CD1c-positive myeloid dendritic cell (primary cell): ENCODE data around the gene TCTA.

Source experiments
- DNase-seq: peaks from one replicate; pipeline ENCODE4 v3.0.0-alpha.2; 2016; ENCODE audit errors: extremely low spot score

The TCTA gene

DNA sequence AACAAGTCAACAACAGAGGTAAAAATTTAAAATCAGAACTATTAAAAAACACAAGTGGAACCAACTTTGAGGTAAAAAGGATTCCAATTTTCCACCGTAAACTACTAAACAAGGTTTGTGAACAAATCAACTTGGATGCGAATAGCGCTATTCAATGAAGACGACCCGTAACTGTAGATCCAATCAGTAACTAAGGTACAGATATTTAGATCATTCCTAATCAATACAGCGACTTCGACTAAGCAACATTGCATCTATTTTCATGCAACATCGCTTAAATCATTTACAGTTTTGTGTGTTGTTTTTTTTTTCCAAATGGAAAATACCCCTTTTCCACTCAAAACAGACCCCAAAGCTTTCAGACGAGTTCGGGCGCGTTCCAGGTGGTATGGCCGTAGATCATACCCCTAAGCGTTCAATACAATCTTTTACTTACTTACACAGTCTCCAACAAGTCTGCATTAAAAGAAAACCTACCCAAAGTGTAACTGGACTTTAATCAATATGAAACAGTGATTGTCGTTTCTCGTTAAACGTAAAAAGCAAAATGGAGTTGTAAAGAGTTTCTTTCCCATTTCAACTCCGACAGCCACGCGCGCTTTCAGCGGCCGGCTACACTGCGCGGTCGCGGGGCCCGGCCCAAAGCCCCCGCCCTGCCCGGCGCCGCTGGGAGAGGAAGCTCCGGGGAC, 1.2 kb upstream of the TCTA start:
- DNase-seq: no peak

- peak; percentile 83 for DNase-seq
Measured at GRCh38 chr3:49411535-49411967, 672 bp upstream of the TCTA start.

- DNase-seq: no peak
Measured at GRCh38 chr3:49412632-49413337, 562 bp downstream of the TCTA start.

DNA sequence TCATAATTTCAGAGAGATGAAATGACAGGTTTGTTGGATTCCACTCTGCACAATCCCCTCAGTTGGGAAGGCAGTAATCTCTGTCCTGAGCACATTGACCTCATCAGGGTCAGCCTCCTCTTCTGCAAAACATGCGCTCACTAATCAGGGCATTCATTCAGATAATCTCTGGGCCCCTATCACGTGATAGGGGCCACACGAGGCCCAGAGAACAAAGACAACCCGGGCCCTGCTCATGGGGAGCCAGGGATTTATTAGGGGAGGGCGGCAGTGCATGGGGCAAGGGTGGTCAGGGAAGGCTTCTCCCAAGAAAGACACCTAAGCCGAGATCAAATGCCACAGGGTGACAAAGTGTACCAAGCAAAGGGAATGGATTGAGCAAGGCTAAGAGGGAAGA, 1.1 kb downstream of the TCTA start:
- no peak for DNase-seq

DNA sequence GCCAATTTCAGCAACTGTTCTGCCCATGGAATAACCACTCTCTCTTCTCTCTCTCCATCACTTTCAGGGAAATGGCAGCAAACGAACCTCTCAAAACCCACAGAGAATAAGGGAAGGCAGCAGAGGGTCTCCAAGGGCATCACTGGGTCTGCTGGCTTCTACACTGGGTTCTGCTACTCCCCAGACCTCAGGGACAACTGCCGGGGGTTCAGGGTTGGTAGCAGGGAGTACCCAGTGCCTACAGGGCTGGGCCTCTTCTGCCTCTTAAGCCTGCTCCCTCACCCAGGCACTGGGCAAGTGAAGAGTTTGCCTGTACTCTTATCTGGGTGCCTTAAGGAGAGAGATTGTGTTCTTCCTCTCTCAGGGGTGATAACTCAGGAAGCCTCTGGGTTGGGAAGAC, 2.5 kb downstream of the TCTA start:
- no peak for DNase-seq

DNA sequence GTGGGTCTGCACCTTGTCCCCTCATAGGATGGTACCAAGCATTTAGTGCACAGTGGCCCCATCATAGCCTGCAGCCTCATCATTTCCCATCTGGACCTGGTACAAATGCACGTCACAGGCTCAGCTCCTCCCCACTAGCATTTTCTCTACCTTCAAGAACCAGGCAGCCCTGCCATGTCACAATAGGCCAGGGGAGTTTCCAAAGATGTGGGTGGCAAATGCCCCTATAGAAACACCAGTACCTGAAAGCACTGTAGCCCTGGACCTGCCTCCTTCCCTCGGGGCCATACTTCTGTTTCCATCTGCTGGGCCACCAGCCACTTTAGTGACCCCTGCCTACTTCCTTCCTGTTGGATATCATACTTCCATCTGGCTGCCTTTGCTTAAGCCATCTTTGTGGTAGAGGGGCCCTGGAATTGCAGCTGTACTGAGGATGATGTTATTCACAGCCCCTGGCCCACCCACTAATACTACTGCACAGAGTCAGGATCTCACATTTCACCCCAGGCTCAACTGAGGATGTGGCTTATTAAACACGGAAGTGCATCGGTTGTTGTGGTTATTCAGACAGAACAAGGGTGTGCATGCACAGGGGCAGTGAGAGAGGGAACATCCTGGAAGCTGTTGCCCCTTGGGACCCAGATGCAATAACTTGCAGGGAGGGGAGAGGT, 3.8 kb downstream of the TCTA start:
- DNase-seq: peak; percentile 65

DNA sequence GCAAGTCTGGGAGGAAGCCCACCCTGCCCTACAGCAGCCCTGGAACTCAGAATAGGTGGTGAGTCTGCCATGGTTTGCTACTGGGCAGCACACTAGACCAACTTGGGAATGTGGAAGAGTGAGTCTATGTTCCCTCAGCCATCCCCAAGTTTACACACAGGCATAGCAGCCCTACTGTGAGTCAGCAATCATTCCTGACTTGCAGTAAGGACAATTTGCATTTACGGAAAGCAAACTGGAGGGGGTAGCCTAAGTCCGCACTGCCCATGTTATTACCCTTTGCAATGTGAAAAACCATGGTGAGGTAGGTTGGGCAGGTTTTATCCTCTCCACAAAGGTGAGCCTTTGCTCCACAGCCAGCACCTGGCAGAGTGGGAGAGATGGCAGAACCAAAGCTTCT, 4.6 kb downstream of the TCTA start:
- no peak for DNase-seq

DNA sequence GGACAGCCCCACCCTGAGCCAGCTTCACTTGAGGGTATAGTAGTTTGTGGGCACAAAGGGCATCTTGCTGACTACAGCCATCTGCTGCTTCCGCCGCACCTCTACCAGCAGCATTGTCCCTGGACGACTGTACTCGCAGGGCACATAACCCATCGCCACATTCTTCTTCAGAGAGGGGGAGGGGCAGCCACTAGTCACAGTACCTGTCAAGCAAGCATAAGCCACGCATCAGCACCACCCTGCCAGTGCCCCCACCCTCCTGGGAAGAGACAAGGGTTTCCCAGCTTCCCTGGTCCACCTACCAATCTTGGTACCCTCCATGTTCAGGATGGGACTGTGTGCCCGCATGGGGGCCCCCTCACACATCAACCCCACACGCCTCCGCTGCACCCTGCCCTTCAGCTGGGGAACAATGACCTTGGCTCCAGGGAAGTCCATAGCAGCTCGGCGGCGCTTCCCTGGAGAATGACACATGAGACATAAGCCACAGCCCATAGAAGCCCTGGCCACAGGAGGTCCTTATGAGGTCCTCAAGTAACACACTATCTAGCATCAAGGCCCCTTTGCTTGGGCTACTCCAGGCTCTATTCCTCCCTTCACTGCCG, 5.4 kb downstream of the TCTA start:
- no peak for DNase-seq

DNA sequence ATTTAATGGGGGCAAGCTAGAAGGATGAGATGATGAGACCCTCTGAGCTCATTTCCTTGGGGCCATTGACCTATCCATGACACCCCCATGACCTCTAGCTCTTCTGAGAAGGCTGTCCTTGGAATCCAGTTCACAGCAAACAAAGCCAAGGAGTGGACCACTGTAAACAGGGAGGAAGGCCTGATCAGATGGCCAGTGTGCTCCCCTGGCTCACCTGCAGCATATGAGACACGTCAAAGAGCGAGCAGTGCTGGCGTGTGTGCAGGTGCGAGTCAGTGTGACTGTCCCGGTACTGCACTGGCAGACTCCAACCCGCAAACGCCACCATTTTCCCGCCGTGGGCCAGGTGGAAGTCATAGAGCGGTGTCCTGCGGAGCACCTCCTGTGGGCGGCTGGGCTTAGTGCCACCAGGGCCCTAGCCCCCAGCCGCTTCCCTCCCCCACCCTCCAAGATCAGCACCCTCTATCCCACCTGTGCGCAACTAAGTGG, 9.7 kb downstream of the TCTA start:
- no peak for DNase-seq

GRCh38 chr3:49422379-49423248, 10.4 kb downstream of the TCTA start, which contains the start of gene AMT:
TSS of gene AMT (minus strand) at chr3:49422473. CDS start at chr3:49422450, 23 bp downstream.
- DNase-seq: peak; percentile 47

DNA sequence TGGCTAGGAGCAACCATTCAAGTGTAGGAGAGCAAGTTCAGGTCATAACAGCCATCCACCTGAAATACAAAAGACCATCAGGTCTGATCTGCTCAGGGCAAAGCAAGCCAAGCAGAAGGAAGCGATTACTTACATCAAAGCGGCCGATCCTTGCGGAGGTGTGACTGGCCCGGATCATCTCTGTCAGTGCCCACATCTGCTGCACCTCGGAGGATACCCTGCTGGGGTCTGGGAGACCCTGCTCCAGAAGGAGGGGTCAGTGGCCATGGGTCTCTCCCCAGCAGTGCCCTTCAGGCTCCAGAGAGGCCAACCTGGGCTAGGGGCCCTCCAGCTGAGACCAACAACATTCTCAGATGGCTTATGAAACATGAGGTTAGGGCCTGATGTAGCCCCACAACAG, 12.6 kb downstream of the TCTA start:
- no peak for DNase-seq

DNA sequence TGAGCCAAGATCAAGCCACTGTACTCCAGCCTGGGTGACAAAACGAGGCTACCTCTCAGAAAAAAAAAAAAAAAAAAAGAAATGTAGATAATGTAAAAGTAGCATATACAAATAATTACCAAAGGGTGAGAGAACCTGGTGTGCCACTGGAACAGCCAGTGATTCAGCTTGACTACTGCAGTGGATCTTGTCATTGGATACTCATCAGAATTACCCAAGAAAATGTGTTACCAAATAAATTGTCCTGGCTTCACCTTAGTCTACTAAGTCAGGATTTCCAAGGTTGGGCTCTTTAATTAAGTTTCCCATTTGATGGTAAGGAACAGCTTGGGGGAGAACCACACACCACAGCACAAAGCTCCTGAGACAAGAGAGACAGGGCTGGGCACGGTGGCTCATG, 15.4 kb downstream of the TCTA start:
- no peak for DNase-seq

- DNase-seq: no peak
Measured at GRCh38 chr3:49428752-49429080, 16.5 kb downstream of the TCTA start.

DNA sequence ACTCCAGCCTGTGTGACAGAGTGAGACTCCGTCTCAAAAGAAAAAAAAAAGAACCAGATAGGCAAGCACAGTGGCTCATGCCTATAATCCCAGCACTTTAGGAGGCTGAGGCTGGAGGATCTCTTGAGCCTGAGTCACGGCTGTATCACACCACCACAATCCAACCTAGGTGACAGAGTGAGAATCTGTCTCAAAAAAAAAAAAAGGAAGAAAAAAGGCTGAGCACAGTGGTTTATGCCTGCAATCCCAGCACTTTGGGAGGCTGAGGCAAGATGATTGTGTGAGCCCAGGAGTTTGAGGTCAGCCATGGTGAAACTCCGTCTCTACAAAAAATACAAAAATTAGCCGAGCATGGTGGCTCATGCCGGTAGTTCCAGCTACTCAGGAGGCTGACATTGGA, 22.5 kb downstream of the TCTA start:
- no peak for DNase-seq

DNA sequence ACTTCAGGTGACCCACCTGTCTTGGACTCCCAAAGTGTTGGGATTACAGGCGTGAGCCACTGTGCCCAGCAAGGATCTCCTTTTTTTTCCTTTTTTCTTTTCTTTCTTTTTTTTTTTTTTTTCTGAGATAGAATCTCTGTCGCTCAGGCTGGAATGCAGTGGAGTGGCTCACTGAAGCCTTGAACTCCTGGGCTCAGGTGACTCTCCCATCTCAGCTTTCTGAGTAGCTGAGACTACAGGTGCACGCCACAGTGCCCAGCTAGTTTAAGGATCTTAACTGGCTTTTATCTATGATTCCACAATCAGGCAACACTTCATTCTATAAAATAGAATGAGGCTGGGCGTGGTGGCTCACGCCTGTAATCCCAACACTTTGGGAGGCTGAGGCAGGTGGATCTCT, 33.2 kb downstream of the TCTA start:
- DNase-seq: no peak

DNA sequence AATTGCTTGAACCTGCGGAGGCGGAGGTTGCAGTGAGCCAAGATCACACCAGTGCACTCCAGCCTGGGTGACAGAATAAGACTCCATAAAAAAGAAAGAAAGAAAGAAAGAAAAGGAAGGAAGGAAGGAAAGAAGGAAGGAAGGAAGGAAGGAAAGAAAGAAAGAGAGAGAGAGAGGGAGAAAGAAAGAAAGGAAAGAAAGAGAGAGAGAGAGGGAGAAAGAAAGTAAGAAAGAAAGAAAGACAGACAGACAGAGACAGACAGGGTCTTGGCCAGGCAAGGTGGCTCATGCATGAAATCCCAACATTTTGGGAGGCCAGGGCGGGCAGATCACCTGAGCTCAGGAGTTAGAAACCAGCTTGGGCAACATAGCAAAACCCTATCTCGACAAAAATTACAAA, 41.4 kb downstream of the TCTA start:
- no peak for DNase-seq

DNA sequence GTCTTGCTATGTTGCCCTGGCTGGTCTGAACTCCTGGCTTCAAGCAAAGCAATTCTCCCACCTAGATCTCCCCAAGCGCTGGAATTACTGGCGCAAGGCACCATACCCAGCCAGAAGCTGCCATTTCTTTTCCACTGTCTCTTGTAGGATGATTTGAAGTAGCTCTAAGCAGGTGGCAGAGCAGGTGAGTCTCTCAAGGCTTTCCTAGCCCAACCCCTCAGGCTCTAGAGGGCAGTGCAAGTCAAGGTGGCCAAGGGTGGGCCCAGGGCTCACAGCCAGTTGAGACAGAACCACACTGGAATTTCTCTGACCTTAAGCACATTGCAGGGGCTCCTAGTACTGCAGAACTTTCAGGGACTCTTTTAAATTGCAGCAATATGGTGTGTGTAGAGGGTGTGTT, 42.2 kb downstream of the TCTA start:
- DNase-seq: no peak

GRCh38 chr3:49454898-49455681, 42.9 kb downstream of the TCTA start:
- DNase-seq: no peak

DNA sequence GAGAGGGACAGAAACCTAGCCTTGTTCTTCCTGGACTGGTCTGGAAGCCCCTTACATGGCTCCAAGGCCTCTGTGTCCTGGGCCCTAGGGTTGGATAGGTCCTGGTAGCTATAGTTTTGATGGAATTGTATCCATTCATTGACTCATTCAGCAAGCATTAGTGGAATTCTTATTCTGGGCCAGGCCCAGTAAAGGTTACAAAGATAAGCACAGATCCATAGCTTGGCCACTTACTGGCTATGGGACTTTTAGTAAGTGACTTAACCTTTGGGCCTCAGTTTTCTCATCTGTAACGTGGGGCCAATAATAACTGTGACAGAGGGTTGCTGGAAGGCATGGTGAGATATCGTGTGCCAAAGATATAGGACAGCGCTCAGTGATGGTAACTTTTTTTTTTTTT, 44.2 kb downstream of the TCTA start:
- DNase-seq: no peak

DNA sequence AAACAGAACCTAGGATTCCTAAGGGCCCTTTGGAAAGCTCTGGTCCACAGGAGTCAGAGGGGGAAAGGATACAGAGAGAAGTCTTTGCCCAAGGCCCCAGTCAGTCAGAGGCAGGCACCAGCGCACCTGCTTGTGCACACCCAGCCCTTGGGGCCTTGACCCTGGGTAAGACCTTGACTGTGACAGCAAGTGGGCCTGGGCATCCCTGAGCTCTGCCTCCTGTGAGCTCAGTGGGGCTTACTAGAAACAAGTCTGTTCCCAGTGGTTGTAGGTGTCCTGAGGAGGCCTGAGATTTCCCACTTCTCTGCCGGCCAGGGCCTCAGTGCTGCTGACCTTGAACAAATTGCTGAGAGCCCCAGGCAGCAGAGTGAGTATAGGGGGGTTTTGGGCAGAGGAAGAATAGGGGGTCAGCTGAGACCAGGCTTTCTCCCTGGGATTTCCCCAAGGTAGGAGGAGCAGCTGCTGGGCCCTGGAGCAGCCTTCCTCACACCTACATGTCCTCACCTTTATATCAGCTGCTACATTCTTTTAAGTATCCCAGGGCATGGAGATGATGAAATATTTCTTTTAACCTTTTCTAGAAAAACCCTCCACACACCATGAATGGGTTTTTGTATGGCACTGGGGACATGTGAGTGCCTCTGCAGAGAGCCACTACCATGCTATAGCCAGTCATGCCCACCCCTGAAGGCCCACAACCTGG, 48.1 kb downstream of the TCTA start:
- no peak for DNase-seq
